Cardiac muscle cell (in vitro differentiated cells and primary cell): Measurements from ENCODE around the gene ADGRG3. TPM values are rescaled to one million over a fixed set of nuclear protein-coding genes. Genes with fewer than 3 reads are reported as not detected.

Experiments
- DNase-seq, 2 donors: peaks; one replicate each; pipeline versions ENCODE4 v3.0.0 to v3.0.0-alpha.2; 2010 to 2017; ENCODE audit warnings: low read depth in 1 of 2, low spot score in 1 of 2
- H3K27ac ChIP-seq: fragments of 200-600 bp; sonication (generic); 2 replicates; pipeline ENCODE4 v1.5.1; 2016
- H3K27me3 ChIP-seq: fragments of 200-600 bp; sonication (generic); 2 replicates; pipeline ENCODE4 v1.6.0; 2016; ENCODE audit warnings: control low read depth
- H3K36me3 ChIP-seq: fragments of 200-600 bp; sonication (generic); 2 replicates; pipeline ENCODE4 v1.5.1; 2016; ENCODE audit warnings: control low read depth
- H3K4me1 ChIP-seq: fragments of 200-600 bp; sonication (generic); 2 replicates; pipeline ENCODE4 v1.8.1; 2017; ENCODE audit warnings: low read depth, mild to moderate bottlenecking, mixed run types
- H3K4me3 ChIP-seq: fragments of 200-600 bp; sonication (generic); 2 replicates; pipeline ENCODE4 v1.5.1; 2016; ENCODE audit warnings: mild to moderate bottlenecking
- H3K9me3 ChIP-seq: fragments of 200-600 bp; sonication (generic); 2 replicates; pipeline ENCODE4 v1.5.1; 2017; ENCODE audit warnings: low read depth, mild to moderate bottlenecking, control low read depth
- CTCF ChIP-seq: IDR thresholded peaks from 2 replicates; pipeline ENCODE4 v1.5.1; 2012; ENCODE audit warnings: low read depth, mild to moderate bottlenecking, low read length
- polyA plus RNA-seq: library from polyadenylated mRNA; unstranded; fragments of >200 nt; fragmentation: Nextera tagmentation; extraction: Ambion mirVana; gene quantifications from 2 replicates; pipeline ENCODE4 v1.2.1, GENCODE V29; 2016
- total RNA-seq: library from RNA; depleted of rRNA; stranded (reverse); fragments of >200 nt; gene quantifications from 2 replicates; pipeline ENCODE4 v1.2.3, GENCODE V29; 2016

The ADGRG3 gene
- total and polyA plus RNA-seq, 2 experiments from 2014 or later: not detected

GRCh38 chr16:57645169-57645568 is 22.9 kb upstream of the ADGRG3 start:
- no peak for DNase-seq
- TF ChIP-seq CTCF: no peak
- no peaks in the 10 kb centered on the region for H3K36me3 ChIP-seq
- no peaks in the 10 kb centered on the region for H3K4me1 ChIP-seq
- no peaks in the 10 kb centered on the region for H3K27me3 ChIP-seq
- no peaks in the 10 kb centered on the region for H3K9me3 ChIP-seq
- no peak overlapping the region for H3K27ac ChIP-seq
- no peak overlapping the region for H3K4me3 ChIP-seq

- no peak for TF ChIP-seq CTCF
- H3K36me3 ChIP-seq: no peaks in the 10 kb centered on the region
- H3K27ac ChIP-seq: no peak overlapping the region
- no peaks in the 10 kb centered on the region for H3K27me3 ChIP-seq
- peak in 1 of 2 donors; percentile 63 for DNase-seq
- H3K4me1 ChIP-seq: no peaks in the 10 kb centered on the region
- no peaks in the 10 kb centered on the region for H3K9me3 ChIP-seq
- H3K4me3 ChIP-seq: no peak overlapping the region
Observed at GRCh38 chr16:57645691-57646387, 22.3 kb upstream of the ADGRG3 start.

GRCh38 chr16:57646388-57647039 is 21.6 kb upstream of the ADGRG3 start:
- Histone ChIP-seq H3K27me3 (no peaks in the 10 kb centered on the region), H3K9me3 (no peaks in the 10 kb centered on the region), H3K4me1 (no peaks in the 10 kb centered on the region), H3K4me3 (no peak overlapping the region), H3K27ac (no peak overlapping the region), H3K36me3 (no peaks in the 10 kb centered on the region)
- TF ChIP-seq CTCF: no peak
- no peak for DNase-seq

- no peak for DNase-seq
- Histone ChIP-seq H3K4me3 (no peak overlapping the region), H3K27me3 (no peaks in the 10 kb centered on the region), H3K9me3 (no peaks in the 10 kb centered on the region), H3K4me1 (no peaks in the 10 kb centered on the region), H3K27ac (no peak overlapping the region), H3K36me3 (no peaks in the 10 kb centered on the region)
- TF ChIP-seq CTCF: no peak
Observed at GRCh38 chr16:57647136-57647875, 20.8 kb upstream of the ADGRG3 start.

- Histone ChIP-seq H3K27ac (no peak overlapping the region), H3K9me3 (no peaks in the 10 kb centered on the region), H3K4me3 (no peak overlapping the region), H3K4me1 (no peaks in the 10 kb centered on the region), H3K36me3 (no peaks in the 10 kb centered on the region), H3K27me3 (no peaks in the 10 kb centered on the region)
- no peak for TF ChIP-seq CTCF
- DNase-seq: no peak
Observed at GRCh38 chr16:57648125-57648524, 20.0 kb upstream of the ADGRG3 start.
